MG63 (cell line): ENCODE measurements around the gene NCAM1. TPM values are rescaled to one million over a fixed set of nuclear protein-coding genes. Genes with fewer than 3 reads are reported as not detected.
"Not testable (repeated sequence)": the region's sequence is repeated elsewhere in the genome, so short reads cannot be mapped to it uniquely, and the experiment has no call there.

Experiments
- DNase-seq: peaks from one replicate; pipeline ENCODE4 v3.0.0-alpha.2; 2020
- H3K27me3 ChIP-seq: fragments of 250-450 bp; sonication (Bioruptor Pico); 2 replicates; pipeline ENCODE4 v1.5.1; 2020; ENCODE audit warnings: mild to moderate bottlenecking, moderate library complexity
- H3K36me3 ChIP-seq: fragments of 250-450 bp; sonication (Bioruptor Pico); 2 replicates; pipeline ENCODE4 v1.5.1; 2020; ENCODE audit warnings: mild to moderate bottlenecking, moderate library complexity
- H3K4me3 ChIP-seq: fragments of 250-450 bp; sonication (Bioruptor Pico); 2 replicates; pipeline ENCODE4 v1.5.1; 2020; ENCODE audit warnings: mild to moderate bottlenecking, moderate library complexity
- H3K9me3 ChIP-seq: fragments of 250-450 bp; sonication (Bioruptor Pico); 2 replicates; pipeline ENCODE4 v1.5.1; 2020; ENCODE audit warnings: mild to moderate bottlenecking, moderate library complexity
- total RNA-seq: library from RNA; depleted of rRNA; stranded (reverse); fragments of >200 nt; shearing (Covaris generic); gene quantifications from 2 replicates; pipeline ENCODE4 v1.2.3, GENCODE V29; 2014; ENCODE audit warnings: low replicate concordance

The NCAM1 gene
- total RNA-seq, 1 experiment from 2014 or later, result 6.2 TPM

DNA sequence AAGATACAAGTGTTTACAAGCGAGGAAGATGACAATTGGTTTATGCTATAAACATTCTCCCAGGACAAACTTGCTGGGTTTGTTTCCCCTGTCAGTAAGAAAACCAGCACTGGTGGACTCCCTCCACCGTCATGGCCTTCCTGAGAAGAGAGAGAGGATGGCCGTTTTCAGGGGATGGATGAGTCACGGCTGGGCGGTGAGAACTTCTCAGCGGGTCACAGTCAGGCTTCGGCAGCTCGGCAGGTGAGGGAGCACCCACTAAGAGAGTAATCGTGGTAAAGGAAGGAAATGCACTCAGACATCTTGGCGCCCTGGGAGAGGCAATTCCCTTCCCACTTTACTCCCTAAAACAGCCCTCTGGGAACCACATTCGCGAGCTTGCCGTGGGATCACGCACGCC is 83.9 kb downstream of the NCAM1 start:
- Histone ChIP-seq H3K36me3 (no peaks in the 10 kb centered on the region), H3K9me3 (no peaks in the 10 kb centered on the region), H3K27me3 (no peaks in the 10 kb centered on the region), H3K4me3 (no peak overlapping the region)
- no peak for DNase-seq

GRCh38 chr11:113046866-113047265 is 85.6 kb downstream of the NCAM1 start:
- Histone ChIP-seq H3K9me3 (no peaks in the 10 kb centered on the region), H3K27me3 (no peaks in the 10 kb centered on the region), H3K4me3 (no peak overlapping the region), H3K36me3 (no peaks in the 10 kb centered on the region)
- DNase-seq, result no peak

GRCh38 chr11:113048820-113049768 is 87.9 kb downstream of the NCAM1 start:
- Histone ChIP-seq H3K9me3 (no peaks in the 10 kb centered on the region), H3K27me3 (no peaks in the 10 kb centered on the region), H3K4me3 (no peak overlapping the region), H3K36me3 (no peaks in the 10 kb centered on the region)
- DNase-seq, result peak; percentile 66

- H3K36me3 ChIP-seq, H3K4me3 ChIP-seq, H3K27me3 ChIP-seq, DNase-seq, H3K9me3 ChIP-seq: not testable (repeated sequence)
Observed at GRCh38 chr11:113053042-113053441, 91.8 kb downstream of the NCAM1 start.

- no peaks in the 10 kb centered on the region for H3K27me3 ChIP-seq
- H3K4me3 ChIP-seq, result no peak overlapping the region
- DNase-seq, result no peak
- no peaks in the 10 kb centered on the region for H3K36me3 ChIP-seq
- H3K9me3 ChIP-seq, result no peaks in the 10 kb centered on the region
Observed at GRCh38 chr11:113057038-113057437, 95.8 kb downstream of the NCAM1 start.

DNA sequence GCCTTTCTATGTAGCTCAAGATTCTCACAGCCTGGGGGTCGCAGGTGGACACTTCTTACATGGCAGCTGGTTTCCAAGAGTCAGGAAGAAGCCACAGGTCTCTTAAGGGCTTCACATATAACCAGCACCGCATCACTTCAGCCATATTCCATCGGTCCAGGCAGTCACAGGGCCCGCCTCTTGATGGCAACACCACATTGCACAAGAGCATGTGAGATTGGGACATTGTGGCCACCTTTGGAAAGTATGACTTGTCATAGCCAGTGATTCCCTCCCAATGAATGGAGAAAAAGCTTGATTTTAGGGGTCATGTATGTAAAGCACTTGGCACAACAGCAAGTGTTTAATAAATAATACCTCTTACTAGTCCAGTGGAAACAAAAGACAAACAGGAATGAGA is 98.3 kb downstream of the NCAM1 start:
- H3K27me3 ChIP-seq, result no peaks in the 10 kb centered on the region
- H3K4me3 ChIP-seq, result no peak overlapping the region
- no peak for DNase-seq
- no peaks in the 10 kb centered on the region for H3K9me3 ChIP-seq
- no peaks in the 10 kb centered on the region for H3K36me3 ChIP-seq

- Histone ChIP-seq H3K27me3 (no peaks in the 10 kb centered on the region), H3K4me3 (no peak overlapping the region), H3K36me3 (no peaks in the 10 kb centered on the region), H3K9me3 (no peaks in the 10 kb centered on the region)
- DNase-seq, result no peak
Observed at GRCh38 chr11:113065330-113065729, 104.1 kb downstream of the NCAM1 start.

DNA sequence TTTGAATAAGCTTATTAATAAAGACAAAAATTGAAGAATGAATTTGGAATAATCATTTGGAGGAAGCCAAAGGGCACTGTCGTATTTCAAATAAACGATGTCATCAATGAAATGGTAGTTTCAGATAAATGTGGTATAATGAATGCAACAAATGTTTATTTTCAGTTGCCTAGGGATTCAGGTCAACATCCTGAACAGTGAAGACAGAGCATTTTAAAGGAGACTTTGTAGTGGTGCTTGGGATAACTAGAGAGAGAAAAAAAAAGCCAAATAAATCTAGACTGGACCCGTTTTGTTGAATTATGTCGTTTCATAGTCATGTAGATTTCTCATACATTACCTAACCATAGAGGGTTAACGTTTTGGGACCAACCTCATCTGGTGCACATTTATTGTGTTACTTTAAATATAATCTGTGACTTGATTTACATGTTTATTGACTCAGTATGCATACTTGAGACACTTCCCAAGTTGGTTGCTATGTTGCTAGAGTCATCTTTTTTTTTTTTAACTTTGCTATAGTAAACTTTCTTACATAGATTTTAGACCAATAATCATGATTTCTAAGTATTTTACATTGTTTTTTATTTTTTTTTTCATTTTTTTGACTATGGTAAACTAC is 111.1 kb downstream of the NCAM1 start:
- DNase-seq, result no peak
- no peaks in the 10 kb centered on the region for H3K27me3 ChIP-seq
- no peak overlapping the region for H3K4me3 ChIP-seq
- no peaks in the 10 kb centered on the region for H3K9me3 ChIP-seq
- H3K36me3 ChIP-seq, result no peaks in the 10 kb centered on the region

DNA sequence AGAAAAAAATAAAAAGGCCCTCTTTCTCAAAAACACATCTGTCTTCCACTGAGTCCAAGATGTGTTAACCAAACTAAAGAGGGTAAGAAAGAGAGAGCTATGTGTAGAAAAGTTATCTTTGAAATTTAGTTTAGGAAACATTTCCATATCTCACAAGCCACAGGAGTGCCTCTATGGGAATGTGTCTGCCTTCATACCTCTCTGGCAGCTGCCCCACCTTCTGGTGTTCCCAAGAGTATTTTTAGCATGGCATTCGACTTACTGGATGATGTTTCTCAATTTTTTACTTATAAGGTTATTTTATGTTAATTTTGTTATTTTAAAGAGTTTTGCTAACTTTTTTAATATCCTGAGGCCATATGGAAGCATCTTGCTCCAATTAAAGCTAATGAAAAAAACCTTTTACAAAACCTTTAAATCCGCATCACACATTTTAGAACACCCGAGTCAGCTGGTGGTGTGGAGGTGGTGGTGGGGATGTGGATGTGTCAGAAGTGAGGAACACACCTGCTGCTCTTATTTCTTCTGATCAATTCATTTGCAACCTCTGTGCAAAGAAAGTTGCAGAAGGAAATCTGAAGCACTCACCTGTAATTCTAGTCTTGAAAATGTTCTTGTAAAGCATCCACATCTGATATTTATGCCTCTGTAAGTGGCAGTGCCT is 112.2 kb downstream of the NCAM1 start:
- no peaks in the 10 kb centered on the region for H3K27me3 ChIP-seq
- no peaks in the 10 kb centered on the region for H3K9me3 ChIP-seq
- no peaks in the 10 kb centered on the region for H3K36me3 ChIP-seq
- no peak overlapping the region for H3K4me3 ChIP-seq
- DNase-seq, result no peak

- H3K4me3 ChIP-seq, result no peak overlapping the region
- no peaks in the 10 kb centered on the region for H3K27me3 ChIP-seq
- DNase-seq, result no peak
- no peaks in the 10 kb centered on the region for H3K9me3 ChIP-seq
- H3K36me3 ChIP-seq, result no peaks in the 10 kb centered on the region
Observed at GRCh38 chr11:113075586-113076095, 114.4 kb downstream of the NCAM1 start.

GRCh38 chr11:113077379-113077778 is 116.2 kb downstream of the NCAM1 start:
- DNase-seq, result no peak
- Histone ChIP-seq H3K36me3 (no peaks in the 10 kb centered on the region), H3K9me3 (no peaks in the 10 kb centered on the region), H3K27me3 (no peaks in the 10 kb centered on the region), H3K4me3 (no peak overlapping the region)

DNA sequence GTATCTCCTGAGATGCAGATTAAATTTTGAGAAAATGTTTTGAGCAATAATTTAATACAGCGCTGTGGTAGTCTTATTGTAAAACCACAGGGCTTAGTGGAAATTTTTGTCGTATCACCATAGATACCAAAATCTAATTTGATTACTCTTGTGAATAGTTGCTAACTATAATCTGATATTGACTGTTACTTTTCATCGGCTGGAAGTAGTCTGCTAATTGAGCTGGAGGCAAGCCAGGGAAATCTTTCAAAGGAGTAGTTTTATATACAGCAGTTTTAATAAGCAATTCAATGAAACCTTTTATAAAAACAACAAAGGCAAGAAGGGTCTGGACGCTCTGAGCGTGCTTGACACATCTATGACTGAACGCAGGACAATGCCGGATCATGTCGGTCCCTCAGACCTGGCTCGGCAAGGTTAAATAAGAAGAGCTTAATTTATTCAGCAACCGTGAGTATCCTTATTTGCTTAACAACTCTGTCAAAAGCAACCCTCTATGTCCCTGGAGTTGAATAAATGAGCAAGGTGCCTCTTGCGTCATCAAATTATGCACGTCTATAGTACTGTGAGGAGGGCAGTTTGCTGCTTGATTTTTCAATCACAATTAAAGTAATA is 121.2 kb downstream of the NCAM1 start:
- Histone ChIP-seq H3K36me3 (no peaks in the 10 kb centered on the region), H3K9me3 (no peaks in the 10 kb centered on the region), H3K4me3 (no peak overlapping the region), H3K27me3 (no peaks in the 10 kb centered on the region)
- DNase-seq, result no peak

DNA sequence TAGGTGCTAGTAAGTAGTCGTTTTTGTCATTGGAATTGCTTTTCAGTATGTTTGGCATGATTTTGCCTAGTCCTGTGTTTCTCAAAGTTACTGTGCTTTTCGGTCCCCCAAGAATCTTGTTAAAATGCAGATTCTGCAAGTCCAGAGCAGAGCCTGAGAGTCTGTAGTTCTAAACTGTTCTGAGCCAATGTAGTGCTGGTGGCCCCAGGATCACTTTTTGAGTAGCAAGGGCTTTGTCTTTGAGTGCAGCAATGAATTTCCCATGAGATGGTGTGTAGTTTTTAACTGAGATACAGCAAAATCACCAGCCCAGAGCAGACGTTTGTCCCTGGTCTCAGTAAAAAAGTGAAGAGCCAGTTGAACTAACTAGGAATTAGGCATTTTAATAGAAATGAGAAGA is 122.4 kb downstream of the NCAM1 start:
- H3K4me3 ChIP-seq, result no peak overlapping the region
- no peak for DNase-seq
- H3K27me3 ChIP-seq, result no peaks in the 10 kb centered on the region
- no peaks in the 10 kb centered on the region for H3K36me3 ChIP-seq
- no peaks in the 10 kb centered on the region for H3K9me3 ChIP-seq

GRCh38 chr11:113084297-113084696 is 123.1 kb downstream of the NCAM1 start:
- no peaks in the 10 kb centered on the region for H3K9me3 ChIP-seq
- DNase-seq, result no peak
- H3K4me3 ChIP-seq, result no peak overlapping the region
- H3K36me3 ChIP-seq, result no peaks in the 10 kb centered on the region
- H3K27me3 ChIP-seq, result no peaks in the 10 kb centered on the region

GRCh38 chr11:113085446-113085845 is 124.2 kb downstream of the NCAM1 start:
- Histone ChIP-seq H3K27me3 (no peaks in the 10 kb centered on the region), H3K9me3 (no peaks in the 10 kb centered on the region), H3K36me3 (no peaks in the 10 kb centered on the region), H3K4me3 (no peak overlapping the region)
- DNase-seq, result no peak

DNA sequence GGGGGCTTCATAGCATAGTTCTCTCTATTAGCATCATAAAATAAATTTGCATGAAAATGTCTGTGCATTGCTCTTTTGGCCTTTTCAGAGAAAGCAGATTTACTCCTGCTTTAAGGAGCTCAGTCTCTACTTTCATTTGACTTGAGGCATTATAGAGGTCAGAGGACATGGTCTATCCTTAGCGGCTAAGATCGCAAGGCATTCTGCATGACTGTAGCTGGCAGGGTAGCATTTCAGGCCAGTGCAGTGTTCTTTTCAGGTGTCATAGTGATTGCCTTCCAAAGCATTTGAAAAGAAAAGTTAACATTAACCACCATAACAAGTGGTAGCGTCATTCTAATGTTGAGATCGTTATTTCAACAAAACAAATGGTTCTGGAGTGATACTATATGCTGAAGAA is 126.5 kb downstream of the NCAM1 start:
- no peaks in the 10 kb centered on the region for H3K9me3 ChIP-seq
- no peaks in the 10 kb centered on the region for H3K27me3 ChIP-seq
- H3K36me3 ChIP-seq, result no peaks in the 10 kb centered on the region
- DNase-seq, result no peak
- H3K4me3 ChIP-seq, result no peak overlapping the region
